CD4-positive, alpha-beta T cell treated with Interleukin-17A for 1 hour (primary cell): ENCODE results near the gene CNNM3.
A peak's percentile ranks its signal among the peaks of the same experiment; 100 is the strongest.
"Not testable (repeated sequence)": the region's sequence is repeated elsewhere in the genome, so short reads cannot be mapped to it uniquely, and the experiment has no call there.

Experiments used
- DNase-seq: peaks from one replicate; pipeline ENCODE4 v3.0.0-alpha.2; 2020

The CNNM3 gene

DNA sequence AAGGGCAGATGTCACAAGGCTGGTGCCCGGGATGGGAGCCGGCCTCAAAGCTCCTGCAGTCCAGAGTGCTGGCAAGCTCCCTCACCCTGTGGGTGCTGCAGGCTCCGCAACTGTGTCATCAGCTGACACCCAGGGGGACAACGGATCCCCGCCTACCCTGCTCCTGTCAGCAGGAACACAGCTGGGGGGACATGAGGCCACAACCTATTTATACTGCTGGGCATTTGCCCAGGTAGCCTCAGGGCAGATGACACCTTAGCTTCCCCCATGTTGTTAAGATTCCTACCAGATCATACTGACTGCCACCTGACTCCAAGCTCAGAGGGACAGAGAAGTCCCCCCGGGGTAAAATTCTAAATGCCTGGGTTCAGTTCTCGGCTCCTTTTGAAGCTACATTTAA, 26.5 kb downstream of the CNNM3 start:
- no peak for DNase-seq

DNA sequence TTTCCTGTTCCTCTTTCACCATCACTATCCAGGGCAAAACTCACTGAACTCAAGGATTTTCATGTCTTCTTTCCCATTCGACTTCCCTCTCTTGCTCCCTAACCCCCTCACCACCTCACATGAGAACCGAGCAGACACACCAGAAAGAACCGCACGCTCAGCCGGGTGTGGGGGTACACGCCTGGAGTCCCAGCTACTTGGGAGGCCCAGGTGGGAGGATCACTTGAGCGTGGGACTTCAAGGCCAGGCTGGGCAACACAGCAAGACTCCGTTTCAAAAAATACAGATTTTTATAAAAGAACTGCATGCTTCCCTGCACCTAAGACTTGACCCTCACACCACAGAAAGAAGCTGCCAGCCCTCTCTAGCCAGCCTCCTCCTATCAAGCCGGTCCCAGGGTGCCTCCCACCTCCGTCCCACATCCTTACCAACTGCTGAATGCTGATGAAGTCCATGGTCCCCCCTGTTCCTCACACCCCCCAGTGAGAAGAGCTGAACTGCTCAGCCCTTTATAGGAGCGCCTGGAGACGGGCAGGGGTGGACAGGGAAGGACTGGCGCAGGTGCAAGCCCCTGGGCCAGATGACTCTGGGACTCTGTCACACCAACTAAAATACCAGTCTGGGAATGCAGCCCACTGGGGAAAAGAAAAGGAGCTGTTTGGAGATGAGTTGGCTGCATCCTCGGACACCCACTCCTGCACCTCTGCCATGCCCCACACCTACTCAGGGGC, 27.6 kb downstream of the CNNM3 start, which contains the start of gene ANKRD23:
TSS of gene ANKRD23 (minus strand) at position 484 of the 731 bp plus-strand sequence. CDS start at position 455, 29 bp downstream.
- DNase-seq = no peak

- no peak for DNase-seq
These were observed 28.3 kb downstream of the CNNM3 start for GRCh38 chr2:96844405-96844808.

DNA sequence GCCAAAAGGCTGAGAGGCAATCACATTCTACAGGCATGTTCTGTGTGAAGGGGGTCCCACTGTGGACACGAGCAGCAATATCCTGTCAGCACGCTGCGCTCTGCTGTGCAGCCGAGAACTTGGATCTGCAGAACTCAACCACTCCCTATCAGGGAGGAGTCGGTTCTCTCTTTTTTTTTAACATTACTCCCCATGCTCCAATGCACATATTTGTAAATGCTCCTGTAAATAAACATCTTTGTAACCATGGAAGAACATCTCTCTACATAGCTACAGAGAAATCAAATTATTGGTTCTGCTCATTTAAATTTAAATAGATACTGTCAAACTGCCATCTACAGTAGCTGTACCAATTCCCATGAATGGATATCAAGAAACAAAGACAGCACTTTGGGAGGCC, 30.8 kb downstream of the CNNM3 start:
- no peak for DNase-seq

DNA sequence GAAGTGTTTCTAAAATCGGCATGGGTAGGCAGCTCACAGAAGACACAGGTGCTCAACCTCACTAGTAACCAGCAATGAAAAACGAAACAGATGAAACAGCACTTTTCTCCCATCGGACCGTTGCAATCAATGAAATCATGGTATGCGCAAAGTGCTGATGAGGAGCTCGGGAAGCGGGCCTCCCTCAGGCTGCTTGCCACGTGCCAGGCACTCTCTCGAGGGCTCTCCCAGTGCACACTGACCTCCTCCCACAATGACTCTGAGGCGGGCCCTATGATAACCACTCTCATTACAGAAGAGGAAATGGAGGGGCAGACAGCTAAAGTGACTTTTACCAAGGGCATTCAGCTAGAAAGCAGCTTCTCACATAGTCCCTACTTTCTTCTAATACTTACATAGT, 31.5 kb downstream of the CNNM3 start:
- DNase-seq = no peak

- DNase-seq = no peak
These were observed 32.2 kb downstream of the CNNM3 start for GRCh38 chr2:96848264-96848663.

- DNase-seq = no peak
These were observed 36.6 kb downstream of the CNNM3 start for GRCh38 chr2:96852667-96853066.

GRCh38 chr2:96853321-96853720, 37.3 kb downstream of the CNNM3 start:
- DNase-seq = no peak

DNA sequence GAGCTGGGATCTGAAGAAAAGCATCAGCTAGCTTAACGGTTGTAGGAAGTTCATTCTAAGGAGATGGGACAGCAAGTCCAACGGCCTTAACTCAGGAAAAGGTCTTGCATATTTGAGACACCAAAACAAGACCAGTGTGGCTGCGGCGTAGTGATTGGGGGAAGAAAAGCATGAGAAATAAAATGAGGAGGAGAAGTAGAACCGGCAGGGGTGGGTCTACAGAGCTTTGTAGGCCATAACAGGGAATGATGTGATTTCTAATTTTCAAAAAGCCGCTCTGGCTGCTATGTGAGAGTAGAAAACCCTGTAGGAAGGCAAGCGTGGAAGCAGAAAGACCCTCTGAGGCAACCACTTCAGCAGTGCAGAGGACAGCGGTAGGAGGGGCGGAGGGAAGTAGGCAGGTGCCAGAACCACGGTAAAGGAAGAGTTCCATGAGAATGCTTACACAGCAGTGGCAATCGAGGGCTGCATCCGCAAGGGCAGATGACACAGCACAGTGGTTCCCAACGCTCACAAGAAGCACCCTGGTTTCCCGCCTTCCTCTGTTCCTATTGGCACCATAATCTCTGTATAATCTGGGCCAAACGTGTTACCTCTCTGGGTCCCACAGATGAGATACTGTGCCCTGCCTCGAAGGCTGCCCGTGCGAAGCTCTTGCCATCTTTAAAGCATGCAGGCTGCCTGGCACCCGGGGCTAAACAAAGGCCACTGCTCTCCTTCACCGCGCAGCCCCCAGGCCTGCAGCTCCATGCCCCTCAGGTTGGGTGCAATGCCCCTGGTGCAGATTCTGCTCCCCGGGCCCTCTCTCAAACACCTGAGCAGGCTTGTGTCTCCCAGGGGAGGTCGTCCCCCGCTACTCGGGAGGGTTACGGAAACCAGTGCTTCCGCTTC, 41.0 kb downstream of the CNNM3 start:
- DNase-seq = peak; percentile 31

DNA sequence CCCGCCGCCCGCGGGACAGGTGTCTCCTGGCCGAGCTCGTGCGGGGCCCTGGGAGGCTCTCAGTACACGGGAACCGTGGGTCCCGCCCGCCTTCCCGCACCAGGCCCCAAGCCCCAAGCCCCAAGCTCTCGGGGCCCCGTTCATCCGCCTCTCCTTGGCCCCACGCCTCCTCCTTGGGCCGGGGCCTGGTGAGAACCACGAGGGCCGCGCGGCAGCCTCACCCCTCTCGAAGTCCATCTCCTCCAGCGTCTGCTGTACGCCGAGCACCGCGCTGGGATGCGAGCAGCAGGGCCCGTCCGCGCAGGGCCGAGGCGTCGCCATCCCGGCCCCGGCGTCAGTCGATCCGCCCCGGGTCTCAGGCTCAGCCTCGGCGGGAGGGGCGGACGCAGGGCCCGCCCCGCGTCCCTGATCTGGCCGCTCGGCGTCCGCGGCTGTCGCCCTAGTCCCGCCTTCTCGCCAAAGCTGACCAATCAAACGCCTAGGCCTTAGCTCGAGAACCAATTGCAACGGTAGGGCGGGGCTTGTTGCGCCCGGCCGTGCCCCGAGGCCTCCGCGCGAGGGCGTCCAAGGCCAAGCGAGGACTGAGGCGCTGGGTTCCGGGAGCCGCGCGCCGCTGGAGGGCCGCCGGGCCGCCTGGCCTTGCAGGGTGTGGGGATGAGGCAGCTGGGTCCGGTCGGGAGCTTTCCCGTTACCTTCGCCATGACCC, 41.8 kb downstream of the CNNM3 start, which contains the start of gene ANKRD39:
TSS of gene ANKRD39 (minus strand) at position 350 of the 706 bp plus-strand sequence. CDS start at position 321, 29 bp downstream.
- peak; percentile 99 for DNase-seq

- no peak for DNase-seq
These were observed 43.1 kb downstream of the CNNM3 start for GRCh38 chr2:96859099-96859649.

DNA sequence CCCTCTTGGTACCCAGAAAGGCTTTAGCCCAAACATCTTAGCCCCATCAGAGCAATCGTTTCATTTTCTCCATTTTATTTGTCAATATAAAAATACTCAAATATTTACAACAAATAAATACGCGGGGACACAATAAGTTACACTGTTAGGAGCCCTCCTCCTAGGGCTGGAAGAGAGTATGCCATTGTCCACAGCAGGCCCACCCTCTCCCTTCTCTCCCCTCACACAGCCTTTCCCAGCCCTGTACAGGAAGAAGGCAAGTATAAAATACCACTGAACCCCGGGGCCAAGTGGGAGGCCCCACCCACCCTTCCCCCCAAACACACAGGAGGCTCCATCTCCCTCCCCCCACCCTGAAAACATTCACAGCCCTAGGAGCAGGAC, 43.6 kb downstream of the CNNM3 start:
- no peak for DNase-seq

- DNase-seq = peak; percentile 34
These were observed 44.3 kb downstream of the CNNM3 start for GRCh38 chr2:96860065-96861029.

GRCh38 chr2:96861074-96861473, 45.0 kb downstream of the CNNM3 start:
- no peak for DNase-seq

- not testable (repeated sequence) for DNase-seq
These were observed 47.0 kb downstream of the CNNM3 start for GRCh38 chr2:96863056-96863455.

DNA sequence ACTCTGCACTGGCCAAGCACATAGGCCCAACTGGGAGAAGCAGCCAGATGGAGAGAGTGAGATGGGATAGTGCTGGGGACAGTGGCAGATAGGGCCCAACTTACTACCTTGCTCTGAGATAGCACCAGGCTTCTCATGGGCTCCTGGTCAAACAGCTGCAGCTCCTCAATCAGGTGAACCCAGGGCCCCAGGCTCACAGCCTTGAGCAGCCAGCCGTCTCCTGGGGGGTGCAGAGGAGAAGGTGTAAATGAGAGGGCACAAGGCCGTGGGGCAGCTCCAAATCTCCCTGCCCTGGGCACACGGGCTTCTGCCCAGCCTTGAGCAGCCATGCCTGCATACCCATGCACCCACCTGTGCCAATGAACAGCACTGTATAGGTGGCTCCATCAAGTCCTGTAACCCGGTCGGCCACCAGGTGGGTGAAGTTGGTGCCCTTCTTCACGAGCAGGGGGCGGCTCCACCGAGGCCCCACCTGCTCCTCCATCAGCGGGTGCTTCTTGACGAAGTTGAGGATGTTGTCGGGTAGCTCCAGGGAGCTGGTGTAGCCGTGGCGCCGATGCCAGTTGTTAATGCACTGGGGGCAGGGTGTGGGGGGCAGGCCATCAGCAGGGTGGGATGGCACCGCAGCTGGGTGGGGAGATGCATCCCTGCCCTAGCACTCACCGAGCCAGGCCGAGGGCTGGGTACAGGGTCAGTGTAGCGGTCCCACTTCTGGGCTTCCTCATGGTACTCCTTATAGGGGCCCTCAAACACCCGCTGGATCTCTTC, 47.7 kb downstream of the CNNM3 start:
- DNase-seq = no peak

DNA sequence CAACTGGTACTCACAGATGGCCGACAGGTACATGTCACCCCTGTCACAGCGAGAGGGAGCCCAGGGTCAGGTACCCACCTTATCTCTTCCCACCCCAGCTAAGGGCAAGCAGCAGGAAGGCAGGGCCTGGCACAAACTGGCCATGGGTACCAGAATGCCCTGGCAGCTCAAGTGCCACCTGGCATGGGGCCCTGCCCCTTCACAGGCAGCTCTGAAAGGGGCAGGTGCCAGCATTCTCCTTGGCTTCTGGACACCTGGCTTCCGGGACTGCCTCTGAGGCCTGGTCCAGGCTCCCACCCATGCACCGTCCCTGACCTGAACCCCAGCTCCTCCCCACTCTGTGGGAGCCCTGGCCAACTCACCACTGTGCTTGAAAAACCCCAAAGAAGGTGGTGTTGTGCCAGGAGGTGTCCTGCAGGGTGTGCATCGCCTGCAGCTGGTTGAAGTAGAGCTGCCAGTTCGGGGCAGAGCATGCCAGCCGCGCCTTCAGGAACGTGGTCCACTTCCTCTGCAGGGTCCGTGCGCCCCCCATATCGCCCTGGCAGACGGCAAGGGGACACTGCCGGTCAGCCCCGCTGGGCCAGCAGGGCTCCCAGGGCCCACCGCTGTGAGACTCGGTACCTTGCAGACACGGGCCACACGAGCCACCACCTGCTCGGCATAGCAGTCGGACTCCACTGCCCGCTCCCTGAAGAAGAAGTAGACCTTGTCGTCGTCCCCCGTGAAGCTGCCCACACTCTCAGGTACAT, 48.4 kb downstream of the CNNM3 start:
- DNase-seq = no peak

DNA sequence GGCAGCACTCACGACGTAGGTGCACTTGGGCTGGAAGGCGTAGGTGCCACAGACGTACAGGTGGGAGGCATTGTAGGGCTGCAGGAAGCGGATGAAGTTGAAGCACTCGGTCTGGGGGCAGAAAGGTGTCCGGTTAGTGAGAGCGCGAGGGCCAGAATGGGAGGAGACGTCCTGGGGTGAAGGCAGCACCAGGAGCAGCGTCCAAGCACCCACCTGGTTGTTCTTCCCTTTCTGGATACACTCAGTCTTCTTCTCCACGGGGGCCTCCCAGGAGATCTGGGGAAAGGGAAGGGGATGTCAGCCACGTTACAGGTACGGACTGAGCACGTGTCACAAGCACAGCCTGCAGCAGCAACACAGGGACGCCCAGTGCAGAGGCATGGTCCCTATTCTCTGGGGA, 49.6 kb downstream of the CNNM3 start:
- DNase-seq = no peak

- no peak for DNase-seq
These were observed 50.1 kb downstream of the CNNM3 start for GRCh38 chr2:96866149-96866548.

DNA sequence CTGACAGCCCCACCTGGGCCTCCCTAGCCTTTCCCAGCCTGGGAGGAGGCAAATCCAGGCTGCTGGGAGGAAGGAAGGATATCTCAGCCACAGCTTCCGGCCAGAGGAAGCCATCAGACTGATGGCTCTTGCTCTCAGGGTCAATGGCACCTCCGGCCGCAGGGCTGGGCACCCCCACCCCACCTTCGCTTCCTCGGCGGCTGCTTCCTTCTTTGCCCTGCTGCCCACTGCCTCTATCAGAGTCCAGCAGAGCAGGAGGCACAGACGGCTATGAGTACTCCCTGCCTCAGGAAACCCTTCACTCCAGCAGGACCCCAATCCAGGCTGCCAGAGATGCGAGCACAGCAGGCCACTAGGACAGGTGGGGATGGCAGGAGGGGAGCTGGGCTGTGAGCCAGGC, 50.5 kb downstream of the CNNM3 start:
- DNase-seq = no peak
